ENCODE measurements around the gene GJA4.

GJA4 gene

GRCh38 chr1:34746101-34746500 is 46.7 kb upstream of the GJA4 start:
- Histone ChIP-seq H3K23ac (ENCODE audit: low read length in 2 of 2) (no peak overlapping the region), H3K36me3 (ENCODE audit: control insufficient read depth in 1 of 2, insufficient read depth in 2 of 2, low read depth in 1 of 2, low read length in 2 of 2) (no peaks in the 10 kb centered on the region), H2AFZ (ENCODE audit: low read depth, low read length) (no peak overlapping the region), H3K4me1 (ENCODE audit: control insufficient read depth, insufficient read depth, low read depth, low read length) (no peaks in the 10 kb centered on the region), H3K4me2 (ENCODE audit: low read length, poor library complexity, severe bottlenecking) (no peak overlapping the region), H2BK120ac (ENCODE audit: low read depth, low read length) (no peak overlapping the region), H3K79me1 (replicated peaks; ENCODE audit: low read length, poor library complexity, severe bottlenecking) (no peaks in the 10 kb centered on the region), H3K14ac (ENCODE audit: low read length in 2 of 2) (no peak overlapping the region), H2AK5ac (ENCODE audit: low read length, severe bottlenecking) (no peak overlapping the region), H2BK15ac (ENCODE audit: low read depth, poor library complexity, severe bottlenecking) (no peak overlapping the region), H3K27me3 (ENCODE audit: control insufficient read depth in 1 of 2, insufficient read depth in 1 of 2, low read length in 2 of 2) (peaks cover 15 to 85% of the 10 kb centered on the region in 2 experiments), H4K91ac (ENCODE audit: low read length) (no peak overlapping the region), H2BK5ac (ENCODE audit: low read depth, low read length, poor library complexity, severe bottlenecking) (no peak overlapping the region), H3K4me3 (ENCODE audit: insufficient read depth in 1 of 2, low read depth in 1 of 2, low read length in 2 of 2) (no peak overlapping the region), H3K9ac (ENCODE audit: low read length) (no peak overlapping the region), H3K27ac (ENCODE audit: low read length, poor library complexity, severe bottlenecking) (no peak overlapping the region), H4K8ac (ENCODE audit: low read length) (no peak overlapping the region), H3K4ac (ENCODE audit: low read depth in 1 of 2, low read length in 2 of 2) (no peak overlapping the region), H2BK12ac (ENCODE audit: low read length in 2 of 2) (no peak overlapping the region), H3K9me3 (ENCODE audit: control insufficient read depth, low read length) (no peaks in the 10 kb centered on the region), H3K18ac (ENCODE audit: low read depth in 1 of 2, low read length in 2 of 2) (no peak overlapping the region)
- WGBS, result 99% methylated on average over 4 of the region's 4 CpGs
- DNase-seq, result no peak

DNA sequence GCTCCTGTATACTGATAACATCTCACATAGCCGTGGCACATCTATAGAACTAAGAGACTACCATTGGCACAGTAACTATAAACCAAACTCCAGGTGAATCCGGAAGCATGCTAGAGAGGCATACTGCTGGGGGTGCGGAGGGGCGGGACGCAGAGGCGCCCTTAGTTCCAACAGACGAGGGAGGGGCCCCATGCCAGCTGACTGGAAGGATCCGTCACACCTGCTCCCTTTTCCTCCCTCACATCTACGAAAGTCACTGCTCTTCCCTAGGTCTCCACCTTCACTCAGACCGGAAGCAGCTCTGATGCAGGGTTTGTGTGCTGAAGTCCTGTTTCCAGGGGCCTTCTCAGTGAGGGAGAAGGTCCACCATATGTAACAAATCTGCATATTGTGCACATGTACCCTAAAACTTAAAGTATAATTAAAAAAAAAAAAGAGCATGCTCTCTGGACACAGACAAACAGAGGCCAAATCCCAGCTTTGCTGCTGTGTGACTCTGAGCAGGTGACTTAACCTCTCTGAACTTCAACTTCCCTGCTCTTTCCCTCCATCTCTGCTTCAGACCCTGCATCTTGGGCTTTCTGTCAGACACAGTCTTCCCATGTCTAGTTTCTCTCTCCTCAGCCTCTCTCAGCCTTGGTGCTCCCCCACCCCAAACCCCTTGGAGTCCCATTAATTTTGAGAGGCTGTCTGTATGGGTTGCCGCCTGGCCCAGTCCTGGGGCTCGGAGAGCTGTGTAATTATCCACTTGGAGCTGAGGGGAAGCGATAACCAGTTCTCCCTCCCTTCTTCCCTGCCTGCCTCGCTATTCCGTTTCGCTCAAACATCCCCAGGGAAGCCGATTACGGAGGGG is 45.8 kb upstream of the GJA4 start:
- Histone ChIP-seq H4K91ac (ENCODE audit: low read length) (no peak overlapping the region), H3K27me3 (ENCODE audit: control insufficient read depth in 1 of 2, insufficient read depth in 1 of 2, low read length in 2 of 2) (peaks cover 8 to 78% of the 10 kb centered on the region in 2 experiments), H2BK15ac (ENCODE audit: low read depth, poor library complexity, severe bottlenecking) (no peak overlapping the region), H2BK5ac (ENCODE audit: low read depth, low read length, poor library complexity, severe bottlenecking) (no peak overlapping the region), H3K4me3 (ENCODE audit: insufficient read depth in 1 of 2, low read depth in 1 of 2, low read length in 2 of 2) (no peak overlapping the region), H2AK5ac (ENCODE audit: low read length, severe bottlenecking) (no peak overlapping the region), H3K4ac (ENCODE audit: low read depth in 1 of 2, low read length in 2 of 2) (no peak overlapping the region), H3K4me1 (ENCODE audit: control insufficient read depth, insufficient read depth, low read depth, low read length) (no peaks in the 10 kb centered on the region), H3K27ac (ENCODE audit: low read length, poor library complexity, severe bottlenecking) (no peak overlapping the region), H3K4me2 (ENCODE audit: low read length, poor library complexity, severe bottlenecking) (no peak overlapping the region), H3K18ac (ENCODE audit: low read depth in 1 of 2, low read length in 2 of 2) (no peak overlapping the region), H3K23ac (ENCODE audit: low read length in 2 of 2) (no peak overlapping the region), H3K14ac (ENCODE audit: low read length in 2 of 2) (no peak overlapping the region), H4K8ac (ENCODE audit: low read length) (no peak overlapping the region), H3K36me3 (ENCODE audit: control insufficient read depth in 1 of 2, insufficient read depth in 2 of 2, low read depth in 1 of 2, low read length in 2 of 2) (no peaks in the 10 kb centered on the region), H3K9me3 (ENCODE audit: control insufficient read depth, low read length) (no peaks in the 10 kb centered on the region), H3K9ac (ENCODE audit: low read length) (no peak overlapping the region), H2AFZ (ENCODE audit: low read depth, low read length) (no peak overlapping the region), H2BK12ac (ENCODE audit: low read length in 2 of 2) (no peak overlapping the region), H2BK120ac (ENCODE audit: low read depth, low read length) (no peak overlapping the region), H3K79me1 (replicated peaks; ENCODE audit: low read length, poor library complexity, severe bottlenecking) (no peaks in the 10 kb centered on the region)
- no peak for DNase-seq
- WGBS, result 68% methylated on average over 13 of the region's 18 CpGs

DNA sequence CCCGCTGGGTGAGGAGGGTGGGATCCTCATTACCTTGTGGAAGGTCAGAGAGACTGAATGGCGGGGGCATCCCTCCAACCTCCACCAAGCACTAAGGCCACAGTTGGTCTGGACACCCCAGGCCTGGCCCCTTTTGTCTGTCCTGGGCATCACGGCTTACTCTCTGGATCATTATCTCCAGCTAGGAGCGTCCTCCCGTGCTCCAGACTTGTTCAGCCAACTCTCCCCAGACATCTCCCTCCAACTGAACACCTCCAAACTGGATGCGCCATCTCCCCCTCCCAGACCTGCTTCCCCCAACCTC is 45.2 kb upstream of the GJA4 start:
- H2BK120ac ChIP-seq (ENCODE audit: low read depth, low read length), result no peak overlapping the region
- no peak overlapping the region for H2BK12ac ChIP-seq (ENCODE audit: low read length in 2 of 2)

DNA sequence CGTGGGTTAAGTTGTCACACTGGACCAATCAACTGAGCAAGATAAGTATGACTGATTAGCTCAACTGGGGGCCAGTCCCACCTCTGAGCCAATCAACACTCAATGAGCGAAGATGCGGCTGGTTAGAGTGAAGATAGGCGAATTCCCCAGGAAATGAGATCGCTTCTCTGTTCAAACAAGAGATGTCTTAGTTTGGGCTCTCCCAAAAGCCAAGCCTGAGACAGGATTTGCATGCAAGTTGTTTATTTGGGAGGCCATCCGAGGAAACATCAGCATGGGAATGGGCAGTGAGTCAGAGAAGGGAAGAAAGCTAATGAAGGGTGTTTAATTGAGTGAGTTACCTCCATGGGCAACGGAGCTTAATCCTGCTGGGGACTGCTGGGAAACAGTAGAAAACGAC is 42.8 kb upstream of the GJA4 start:
- no peak overlapping the region for H3K18ac ChIP-seq (ENCODE audit: low read depth in 1 of 2, low read length in 2 of 2)
- H3K36me3 ChIP-seq (ENCODE audit: control insufficient read depth in 1 of 2, insufficient read depth in 2 of 2, low read depth in 1 of 2, low read length in 2 of 2), result no peaks in the 10 kb centered on the region
- no peak overlapping the region for H4K8ac ChIP-seq (ENCODE audit: low read length)
- H2BK5ac ChIP-seq (ENCODE audit: low read depth, low read length, poor library complexity, severe bottlenecking), result no peak overlapping the region
- H3K9ac ChIP-seq (ENCODE audit: low read length), result no peak overlapping the region
- H3K14ac ChIP-seq (ENCODE audit: low read length in 2 of 2), result no peak overlapping the region
- no peak overlapping the region for H2BK12ac ChIP-seq (ENCODE audit: low read length in 2 of 2)
- no peak for DNase-seq
- H2AFZ ChIP-seq (ENCODE audit: low read depth, low read length), result no peak overlapping the region
- no peak overlapping the region for H2BK120ac ChIP-seq (ENCODE audit: low read depth, low read length)
- H3K27ac ChIP-seq (ENCODE audit: low read length, poor library complexity, severe bottlenecking), result no peak overlapping the region
- no peak overlapping the region for H3K4me3 ChIP-seq (ENCODE audit: insufficient read depth in 1 of 2, low read depth in 1 of 2, low read length in 2 of 2)
- no peak overlapping the region for H2BK15ac ChIP-seq (ENCODE audit: low read depth, poor library complexity, severe bottlenecking)
- peaks cover 0 to 66% of the 10 kb centered on the region in 2 experiments for H3K27me3 ChIP-seq (ENCODE audit: control insufficient read depth in 1 of 2, insufficient read depth in 1 of 2, low read length in 2 of 2)
- no peaks in the 10 kb centered on the region for H3K79me1 ChIP-seq (replicated peaks; ENCODE audit: low read length, poor library complexity, severe bottlenecking)
- no peak overlapping the region for H4K91ac ChIP-seq (ENCODE audit: low read length)
- H3K4ac ChIP-seq (ENCODE audit: low read depth in 1 of 2, low read length in 2 of 2), result no peak overlapping the region
- H3K23ac ChIP-seq (ENCODE audit: low read length in 2 of 2), result no peak overlapping the region
- 41% methylated on average over 8 of the region's 8 CpGs for WGBS
- no peak overlapping the region for H2AK5ac ChIP-seq (ENCODE audit: low read length, severe bottlenecking)
- peaks cover 11% of the 10 kb centered on the region for H3K9me3 ChIP-seq (ENCODE audit: control insufficient read depth, low read length)
- no peaks in the 10 kb centered on the region for H3K4me1 ChIP-seq (ENCODE audit: control insufficient read depth, insufficient read depth, low read depth, low read length)
- no peak overlapping the region for H3K4me2 ChIP-seq (ENCODE audit: low read length, poor library complexity, severe bottlenecking)

More for the DNA sequence above, 45.2 kb upstream of the GJA4 start:
- Histone ChIP-seq H2AK5ac (ENCODE audit: low read length, severe bottlenecking) (no peak overlapping the region), H3K27ac (ENCODE audit: low read length, poor library complexity, severe bottlenecking) (no peak overlapping the region), H3K18ac (ENCODE audit: low read depth in 1 of 2, low read length in 2 of 2) (no peak overlapping the region), H3K79me1 (replicated peaks; ENCODE audit: low read length, poor library complexity, severe bottlenecking) (no peaks in the 10 kb centered on the region), H2AFZ (ENCODE audit: low read depth, low read length) (no peak overlapping the region), H3K4me3 (ENCODE audit: insufficient read depth in 1 of 2, low read depth in 1 of 2, low read length in 2 of 2) (no peak overlapping the region), H3K4ac (ENCODE audit: low read depth in 1 of 2, low read length in 2 of 2) (no peak overlapping the region), H3K14ac (ENCODE audit: low read length in 2 of 2) (no peak overlapping the region), H3K9ac (ENCODE audit: low read length) (no peak overlapping the region), H3K27me3 (ENCODE audit: control insufficient read depth in 1 of 2, insufficient read depth in 1 of 2, low read length in 2 of 2) (peaks cover 4 to 73% of the 10 kb centered on the region in 2 experiments), H3K4me2 (ENCODE audit: low read length, poor library complexity, severe bottlenecking) (no peak overlapping the region), H4K91ac (ENCODE audit: low read length) (no peak overlapping the region), H3K36me3 (ENCODE audit: control insufficient read depth in 1 of 2, insufficient read depth in 2 of 2, low read depth in 1 of 2, low read length in 2 of 2) (no peaks in the 10 kb centered on the region), H3K4me1 (ENCODE audit: control insufficient read depth, insufficient read depth, low read depth, low read length) (no peaks in the 10 kb centered on the region), H2BK5ac (ENCODE audit: low read depth, low read length, poor library complexity, severe bottlenecking) (no peak overlapping the region), H2BK15ac (ENCODE audit: low read depth, poor library complexity, severe bottlenecking) (no peak overlapping the region), H3K23ac (ENCODE audit: low read length in 2 of 2) (no peak overlapping the region), H4K8ac (ENCODE audit: low read length) (no peak overlapping the region), H3K9me3 (ENCODE audit: control insufficient read depth, low read length) (peaks cover under 1% of the 10 kb centered on the region)
- 71% methylated on average over 6 of the region's 6 CpGs for WGBS
- no peak for DNase-seq

Measured in mesenchymal stem cell (in vitro differentiated cells and primary cell).